Cardiac muscle cell (in vitro differentiated cells and primary cell): Measurements from ENCODE around the gene KIF6. TPM values are rescaled to one million over a fixed set of nuclear protein-coding genes. Genes with fewer than 3 reads are reported as not detected.

Source experiments
- DNase-seq, 2 donors: peaks; one replicate each; pipeline versions ENCODE4 v3.0.0 to v3.0.0-alpha.2; 2010 to 2017; ENCODE audit warnings: low read depth in 1 of 2, low spot score in 1 of 2
- H3K27ac ChIP-seq: fragments of 200-600 bp; sonication (generic); 2 replicates; pipeline ENCODE4 v1.5.1; 2016
- H3K27me3 ChIP-seq: fragments of 200-600 bp; sonication (generic); 2 replicates; pipeline ENCODE4 v1.6.0; 2016; ENCODE audit warnings: control low read depth
- H3K36me3 ChIP-seq: fragments of 200-600 bp; sonication (generic); 2 replicates; pipeline ENCODE4 v1.5.1; 2016; ENCODE audit warnings: control low read depth
- H3K4me1 ChIP-seq: fragments of 200-600 bp; sonication (generic); 2 replicates; pipeline ENCODE4 v1.8.1; 2017; ENCODE audit warnings: low read depth, mild to moderate bottlenecking, mixed run types
- H3K4me3 ChIP-seq: fragments of 200-600 bp; sonication (generic); 2 replicates; pipeline ENCODE4 v1.5.1; 2016; ENCODE audit warnings: mild to moderate bottlenecking
- H3K9me3 ChIP-seq: fragments of 200-600 bp; sonication (generic); 2 replicates; pipeline ENCODE4 v1.5.1; 2017; ENCODE audit warnings: low read depth, mild to moderate bottlenecking, control low read depth
- polyA plus RNA-seq: library from polyadenylated mRNA; unstranded; fragments of >200 nt; fragmentation: Nextera tagmentation; extraction: Ambion mirVana; gene quantifications from 2 replicates; pipeline ENCODE4 v1.2.1, GENCODE V29; 2016
- total RNA-seq: library from RNA; depleted of rRNA; stranded (reverse); fragments of >200 nt; gene quantifications from 2 replicates; pipeline ENCODE4 v1.2.3, GENCODE V29; 2016
- TF ChIP-seq, protein P1 (sequence below): IDR thresholded peaks from 2 replicates; pipeline ENCODE4 v1.5.1; 2012; ENCODE audit warnings: low read depth, mild to moderate bottlenecking, low read length

Gene KIF6
- total and polyA plus RNA-seq, 2 experiments from 2014 or later = 0.69 to 1.7 TPM

DNA sequence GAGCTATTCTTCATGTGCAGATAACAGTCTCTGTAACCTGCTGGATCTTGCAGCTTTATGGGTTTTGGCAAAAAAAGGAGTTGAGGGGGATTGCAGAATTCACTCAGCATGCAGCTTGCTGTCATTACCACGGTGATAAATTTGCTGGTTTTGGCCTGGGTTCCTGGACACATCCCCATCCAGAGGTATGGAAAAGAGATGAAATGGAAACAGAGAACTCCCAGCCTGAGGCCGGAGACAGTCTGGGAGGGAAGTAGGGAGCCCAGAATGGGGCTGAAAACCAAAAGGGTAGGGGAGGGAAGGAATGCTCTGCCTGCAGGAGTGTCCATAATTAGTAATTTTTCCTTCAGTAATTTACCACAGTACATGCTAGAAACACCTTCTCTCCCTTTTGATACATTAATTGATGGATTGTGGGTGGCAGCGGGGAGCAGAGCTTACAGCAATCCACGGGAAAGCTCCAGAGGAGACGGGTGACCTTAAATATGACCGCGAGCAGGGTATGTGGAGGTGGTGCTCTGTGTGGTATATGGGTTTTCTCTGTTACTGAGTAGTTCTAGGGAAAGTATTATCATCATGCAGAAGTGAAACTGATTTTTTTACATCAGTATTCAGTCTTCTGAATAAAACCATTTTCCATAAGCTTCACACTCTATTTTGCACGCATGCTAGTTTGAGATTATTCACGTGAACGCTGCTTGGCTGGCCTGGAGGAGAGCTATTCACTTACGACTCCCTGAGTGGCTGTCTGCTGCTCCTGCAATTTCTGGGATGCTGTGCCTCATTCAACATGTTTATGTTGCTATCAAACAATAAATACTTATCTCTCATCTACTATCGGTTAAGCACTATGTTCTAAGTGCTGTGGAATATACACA lies 336.4 kb downstream of the KIF6 start:
- TF ChIP-seq, protein P1, sequence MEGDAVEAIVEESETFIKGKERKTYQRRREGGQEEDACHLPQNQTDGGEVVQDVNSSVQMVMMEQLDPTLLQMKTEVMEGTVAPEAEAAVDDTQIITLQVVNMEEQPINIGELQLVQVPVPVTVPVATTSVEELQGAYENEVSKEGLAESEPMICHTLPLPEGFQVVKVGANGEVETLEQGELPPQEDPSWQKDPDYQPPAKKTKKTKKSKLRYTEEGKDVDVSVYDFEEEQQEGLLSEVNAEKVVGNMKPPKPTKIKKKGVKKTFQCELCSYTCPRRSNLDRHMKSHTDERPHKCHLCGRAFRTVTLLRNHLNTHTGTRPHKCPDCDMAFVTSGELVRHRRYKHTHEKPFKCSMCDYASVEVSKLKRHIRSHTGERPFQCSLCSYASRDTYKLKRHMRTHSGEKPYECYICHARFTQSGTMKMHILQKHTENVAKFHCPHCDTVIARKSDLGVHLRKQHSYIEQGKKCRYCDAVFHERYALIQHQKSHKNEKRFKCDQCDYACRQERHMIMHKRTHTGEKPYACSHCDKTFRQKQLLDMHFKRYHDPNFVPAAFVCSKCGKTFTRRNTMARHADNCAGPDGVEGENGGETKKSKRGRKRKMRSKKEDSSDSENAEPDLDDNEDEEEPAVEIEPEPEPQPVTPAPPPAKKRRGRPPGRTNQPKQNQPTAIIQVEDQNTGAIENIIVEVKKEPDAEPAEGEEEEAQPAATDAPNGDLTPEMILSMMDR = no peak
- no peak overlapping the region for H3K27ac ChIP-seq
- H3K36me3 ChIP-seq = no peaks in the 10 kb centered on the region
- no peaks in the 10 kb centered on the region for H3K27me3 ChIP-seq
- no peaks in the 10 kb centered on the region for H3K4me1 ChIP-seq
- H3K4me3 ChIP-seq = no peak overlapping the region
- H3K9me3 ChIP-seq = no peaks in the 10 kb centered on the region
- peak in 1 of 2 donors; percentile 13 for DNase-seq

DNA sequence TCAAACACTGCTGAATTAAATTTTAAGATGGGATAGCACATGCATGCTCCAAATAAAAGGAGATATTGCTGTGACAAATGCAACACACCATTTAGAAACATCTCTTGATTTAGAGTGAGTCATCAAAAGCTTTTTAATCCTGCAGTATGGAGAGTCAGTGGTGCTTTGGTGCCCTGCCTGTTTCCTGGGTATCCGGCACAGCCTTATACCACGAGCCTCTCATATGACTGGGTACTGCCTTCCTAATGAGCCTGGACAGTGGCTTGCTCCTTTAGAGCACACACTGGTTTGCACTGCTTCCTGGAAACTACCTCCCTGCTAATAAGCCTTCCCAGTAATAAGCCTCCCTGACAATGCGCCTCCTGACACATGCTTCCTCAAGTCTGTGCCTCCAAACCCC lies 337.4 kb downstream of the KIF6 start:
- DNase-seq = no peak
- H3K27me3 ChIP-seq = no peaks in the 10 kb centered on the region
- TF ChIP-seq, protein P1 = no peak
- no peaks in the 10 kb centered on the region for H3K36me3 ChIP-seq
- no peak overlapping the region for H3K27ac ChIP-seq
- no peaks in the 10 kb centered on the region for H3K9me3 ChIP-seq
- H3K4me3 ChIP-seq = no peak overlapping the region
- H3K4me1 ChIP-seq = no peaks in the 10 kb centered on the region

DNA sequence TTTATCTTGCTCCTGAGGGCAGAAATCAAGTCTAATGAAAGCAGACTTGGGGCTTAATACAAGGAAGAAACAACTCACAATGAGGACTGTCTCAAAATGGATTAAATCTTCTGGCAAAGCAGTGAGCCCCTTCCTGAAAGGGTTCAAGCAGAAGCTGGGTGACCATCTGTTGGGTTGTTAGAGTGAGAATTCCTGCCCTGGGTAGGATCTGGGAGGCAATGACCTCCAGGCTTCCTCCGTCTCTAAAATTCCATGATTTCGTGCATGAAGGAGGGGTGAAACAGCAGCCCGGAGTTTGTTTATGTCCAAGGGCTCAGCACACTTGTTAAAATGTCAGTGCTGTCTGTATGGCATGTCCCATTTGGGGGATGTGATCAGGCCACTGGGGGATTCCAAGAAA lies 338.7 kb downstream of the KIF6 start:
- Histone ChIP-seq H3K27me3 (no peaks in the 10 kb centered on the region), H3K36me3 (no peaks in the 10 kb centered on the region), H3K27ac (no peak overlapping the region), H3K9me3 (no peaks in the 10 kb centered on the region), H3K4me3 (no peak overlapping the region), H3K4me1 (no peaks in the 10 kb centered on the region)
- no peak for DNase-seq
- TF ChIP-seq, protein P1 = no peak

DNA sequence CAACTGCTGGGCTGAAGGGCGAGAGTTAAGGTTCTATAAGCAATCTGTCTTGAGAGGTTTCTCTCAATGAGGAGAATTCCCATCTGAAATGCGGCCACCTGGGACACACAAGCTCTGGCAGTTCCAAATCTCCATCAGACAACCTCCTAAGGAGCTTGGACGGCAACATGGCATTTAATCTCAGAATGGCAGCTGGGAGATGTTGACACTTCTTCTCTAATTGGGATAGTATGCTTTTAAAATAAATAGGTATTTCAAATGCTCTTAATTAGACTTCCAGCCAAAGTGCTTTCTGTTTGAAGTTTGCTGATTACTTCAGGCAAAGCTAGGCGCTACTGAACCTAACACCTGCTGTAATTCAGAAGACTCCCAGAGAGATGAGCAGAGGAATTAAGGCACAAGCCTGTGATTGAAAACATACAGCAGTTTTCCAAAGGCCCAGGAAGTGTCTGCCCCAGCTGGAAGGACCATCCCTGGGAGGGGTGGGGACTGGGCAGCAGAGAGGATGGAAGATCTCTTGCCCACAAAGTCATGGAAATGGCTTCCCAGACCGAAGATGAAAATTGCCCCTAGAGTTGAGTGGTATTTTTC lies 343.6 kb downstream of the KIF6 start:
- no peaks in the 10 kb centered on the region for H3K27me3 ChIP-seq
- H3K36me3 ChIP-seq = no peaks in the 10 kb centered on the region
- no peak overlapping the region for H3K27ac ChIP-seq
- no peaks in the 10 kb centered on the region for H3K9me3 ChIP-seq
- no peak overlapping the region for H3K4me3 ChIP-seq
- H3K4me1 ChIP-seq = no peaks in the 10 kb centered on the region
- no peak for DNase-seq
- TF ChIP-seq, protein P1 = no peak

DNA sequence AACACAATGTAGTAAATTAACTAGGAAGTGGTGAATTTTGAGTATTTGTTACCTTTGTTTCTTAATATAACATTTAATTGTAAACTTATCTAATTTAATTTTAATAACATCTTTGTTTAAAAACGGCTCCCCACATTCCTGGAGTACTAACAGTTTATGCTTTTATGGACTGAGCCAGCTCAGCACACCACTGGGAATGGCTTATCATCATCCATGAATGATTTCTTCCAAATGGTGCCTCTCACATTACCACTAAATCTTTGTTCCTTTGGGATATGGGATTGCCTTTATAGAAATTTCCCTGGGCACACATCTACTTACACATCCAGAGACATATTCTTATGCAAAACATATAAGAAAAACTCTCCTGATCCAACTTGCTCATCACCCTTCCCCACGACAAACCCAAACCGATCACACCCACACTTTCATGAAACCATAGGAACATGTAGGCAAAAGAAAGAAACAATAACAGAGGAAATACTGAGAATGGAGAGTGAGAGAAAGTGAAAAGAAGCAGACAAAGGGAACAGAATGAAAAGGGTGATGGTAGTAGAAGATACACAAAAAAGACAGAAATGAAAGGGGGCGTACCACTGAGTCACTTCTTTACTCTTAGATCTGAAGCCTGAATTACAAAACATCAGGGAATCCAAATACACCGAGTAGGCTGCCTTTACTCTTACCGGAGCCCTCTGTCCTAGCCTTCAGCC lies 344.2 kb downstream of the KIF6 start:
- no peaks in the 10 kb centered on the region for H3K9me3 ChIP-seq
- no peak overlapping the region for H3K27ac ChIP-seq

More for the DNA sequence above, 344.2 kb downstream of the KIF6 start:
- no peaks in the 10 kb centered on the region for H3K36me3 ChIP-seq
- no peak for DNase-seq
- H3K27me3 ChIP-seq = no peaks in the 10 kb centered on the region
- H3K4me3 ChIP-seq = no peak overlapping the region
- no peaks in the 10 kb centered on the region for H3K4me1 ChIP-seq
- TF ChIP-seq, protein P1 = no peak
